ENCODE data around the gene CTBS. TPM values are rescaled to one million over a fixed set of nuclear protein-coding genes. Genes with fewer than 3 reads are reported as not detected.

The CTBS gene
- 3.7 to 6.8 TPM (median 6.0 TPM) in 5 replicates for total RNA-seq (2022; extraction: Qiagen RNA extraction; ENCODE audit: low read depth)

GRCh38 chr1:84573967-84574842 lies at the start of gene CTBS:
Gene CTBS (minus strand): TSS chr1:84574440. CDS start chr1:84574415, 25 bp downstream.

GRCh38 chr1:84506002-84506728 lies 68.1 kb downstream of the CTBS start, which contains the start of the genes GNG5 and SPATA1:
Gene GNG5 (minus strand): TSS chr1:84506581. CDS start chr1:84506091, 490 bp downstream.
Gene SPATA1 (plus strand): TSS chr1:84506386. CDS start chr1:84516360, 9,974 bp downstream.

Other genes with a start within 250 kb of the CTBS start
- gene DNASE2B, start 176.0 kb downstream of the CTBS start, total RNA-seq (2022; extraction: Qiagen RNA extraction; ENCODE audit: low read depth): not detected in 5 replicates
- gene RPF1, start 95.2 kb downstream of the CTBS start, total RNA-seq (2022; extraction: Qiagen RNA extraction; ENCODE audit: low read depth): 29.0 to 34.1 TPM (median 33.6 TPM) in 5 replicates
- 0.40 to 1.3 TPM (median 0.41 TPM) in 3 of 5 replicates, not detected in the others for gene SPATA1, start 68.1 kb downstream of the CTBS start, total RNA-seq (2022; extraction: Qiagen RNA extraction; ENCODE audit: low read depth)
- gene GNG5, start 67.9 kb downstream of the CTBS start, total RNA-seq (2022; extraction: Qiagen RNA extraction; ENCODE audit: low read depth): 188 to 199 TPM (median 190 TPM) in 5 replicates
- gene SSX2IP, start 116.0 kb upstream of the CTBS start, total RNA-seq (2022; extraction: Qiagen RNA extraction; ENCODE audit: low read depth): 10.4 to 14.2 TPM (median 13.1 TPM) in 5 replicates